RPMI7951 (cell line): ENCODE measurements around the gene NBEAL2. TPM values are rescaled to one million over a fixed set of nuclear protein-coding genes. Genes with fewer than 3 reads are reported as not detected.
A peak's percentile ranks its signal among the peaks of the same experiment; 100 is the strongest.

Source experiments
- DNase-seq: peaks from one replicate; pipeline ENCODE4 v3.0.0-alpha.2; 2012; ENCODE audit warnings: low read depth
- total RNA-seq: library from RNA; depleted of rRNA; stranded (reverse); fragments of >200 nt; shearing (Covaris generic); gene quantifications from 2 replicates; pipeline ENCODE4 v1.2.3, GENCODE V29; 2014

Gene NBEAL2
- total RNA-seq, 1 experiment from 2014 or later = 4.1 TPM

DNA sequence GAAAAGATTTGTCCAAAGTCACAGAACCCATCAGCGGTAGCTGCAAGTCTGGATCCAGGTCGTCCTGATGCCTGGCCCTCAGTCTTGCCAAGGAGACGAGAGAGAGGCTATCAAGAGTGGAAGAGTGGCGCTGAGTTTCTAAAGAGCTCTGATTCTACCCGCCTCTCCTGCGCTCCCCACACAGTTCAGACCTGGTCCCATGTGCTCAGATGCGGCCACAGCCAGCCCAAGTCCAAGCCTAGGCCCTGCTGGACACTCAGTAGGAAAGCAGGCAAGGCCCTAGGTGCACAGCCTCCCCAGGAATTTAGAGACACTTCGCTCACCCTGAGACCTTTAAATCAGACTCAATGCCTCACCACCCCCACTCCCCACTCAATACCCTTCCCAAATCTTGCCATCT, 35.3 kb upstream of the NBEAL2 start:
- no peak for DNase-seq

DNA sequence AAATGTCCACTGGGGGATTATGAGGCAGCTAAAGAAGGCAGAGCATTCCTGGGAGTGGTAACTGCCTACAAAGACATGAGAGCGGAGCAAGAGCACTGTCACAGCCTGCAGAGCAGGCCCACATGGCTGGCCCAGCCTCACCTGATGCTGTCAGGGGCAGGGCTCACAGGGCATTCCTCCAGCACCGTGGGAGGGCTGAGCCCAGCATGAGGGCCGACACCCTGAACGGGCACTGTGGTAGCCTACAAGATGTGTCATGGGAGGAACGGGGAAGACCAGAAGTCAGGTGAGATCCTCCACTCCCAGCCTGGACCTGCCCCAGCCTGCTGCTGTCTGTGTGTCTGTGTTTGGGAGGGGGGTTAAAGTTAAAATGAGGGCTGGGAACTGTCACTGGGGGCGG, 33.0 kb upstream of the NBEAL2 start:
- DNase-seq = no peak

DNA sequence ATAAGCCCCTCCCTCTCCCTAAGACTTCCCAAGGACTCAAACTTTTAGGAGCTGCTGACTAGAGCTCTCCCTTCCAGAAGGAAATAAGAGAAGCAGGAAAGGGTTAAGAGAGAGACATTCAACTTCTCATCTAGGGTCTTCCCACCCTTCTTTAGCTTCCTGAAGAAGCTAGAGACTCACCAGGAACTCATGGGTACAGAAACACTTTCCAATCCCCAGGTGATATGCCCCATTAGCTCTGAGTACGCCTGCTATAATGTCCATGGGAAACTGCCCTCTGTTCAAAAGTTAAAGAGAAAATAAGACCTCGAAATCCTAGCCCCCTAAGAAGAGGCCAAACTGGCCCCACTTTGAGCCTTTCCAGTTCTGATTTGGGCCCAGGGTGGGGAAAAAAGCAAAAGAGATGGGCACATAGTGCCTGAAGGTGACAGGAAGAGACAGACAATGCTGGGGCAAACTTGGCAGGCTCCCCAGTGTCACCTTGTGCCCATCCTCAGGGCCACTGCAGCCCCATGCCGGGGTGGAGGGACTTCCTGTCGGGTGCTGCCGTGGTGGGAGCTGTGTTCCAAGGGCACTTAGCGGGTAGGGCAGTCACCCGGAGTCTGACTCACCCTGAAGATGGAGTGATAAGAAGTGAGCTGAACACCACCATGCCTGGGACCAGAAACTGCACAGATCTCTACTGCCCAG, 32.5 kb upstream of the NBEAL2 start:
- peak; percentile 85 for DNase-seq

DNA sequence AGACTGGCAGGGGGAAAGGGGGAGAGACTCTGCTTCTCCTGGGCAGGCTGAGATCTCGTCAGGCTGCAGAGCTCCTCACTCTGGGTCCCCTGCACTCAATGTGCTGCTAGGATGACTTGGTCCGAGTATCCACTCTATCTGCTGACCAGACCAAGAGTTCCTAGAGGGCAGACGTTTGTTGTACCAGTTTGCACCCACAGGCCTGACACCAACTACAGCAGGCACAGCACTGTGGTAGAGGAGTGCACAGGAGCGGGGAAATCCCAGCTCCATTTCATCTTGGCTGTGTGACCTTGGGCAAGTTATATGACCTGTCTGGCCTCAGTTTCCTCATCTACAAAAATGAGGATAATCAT, 31.9 kb upstream of the NBEAL2 start:
- no peak for DNase-seq

DNA sequence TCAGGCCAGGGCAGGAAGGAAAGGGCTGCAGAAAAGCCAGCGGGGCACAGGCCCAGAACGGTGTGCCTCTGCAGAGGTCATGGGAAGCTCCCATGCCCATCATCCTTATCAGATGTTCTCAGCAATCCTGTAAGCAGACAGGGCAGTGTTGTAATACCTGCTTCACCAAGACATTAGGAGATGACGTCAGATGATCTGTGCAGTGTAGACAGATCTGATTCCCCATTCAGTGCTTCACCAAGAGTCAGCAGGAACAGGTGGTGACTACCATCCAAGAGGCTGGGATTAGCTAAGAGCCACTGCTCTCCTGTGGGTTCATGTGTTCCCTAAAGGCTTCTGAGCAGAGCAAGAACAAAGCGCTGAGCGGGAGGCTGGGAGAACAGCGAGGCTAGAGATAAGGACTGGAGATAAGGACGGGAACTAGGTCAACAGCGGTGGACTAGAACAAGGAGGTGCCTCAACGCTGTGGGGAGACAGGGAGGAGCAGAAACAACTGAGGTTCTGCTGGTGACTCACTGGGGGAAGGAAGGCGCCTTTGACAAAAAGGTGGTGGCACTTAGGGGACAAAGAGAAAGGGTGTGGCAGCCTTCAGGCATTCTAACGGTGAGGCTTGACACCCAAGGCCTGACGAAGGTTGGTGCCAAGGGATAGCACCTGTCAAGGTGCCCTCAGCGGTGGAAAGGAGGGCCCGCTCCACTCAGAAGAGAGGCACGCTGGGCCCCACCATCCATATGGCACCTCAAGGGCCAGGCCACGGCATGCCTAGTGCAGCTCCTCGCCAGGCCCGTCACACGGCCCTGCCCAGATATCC, 31.3 kb upstream of the NBEAL2 start:
- peak; percentile 70 for DNase-seq

DNA sequence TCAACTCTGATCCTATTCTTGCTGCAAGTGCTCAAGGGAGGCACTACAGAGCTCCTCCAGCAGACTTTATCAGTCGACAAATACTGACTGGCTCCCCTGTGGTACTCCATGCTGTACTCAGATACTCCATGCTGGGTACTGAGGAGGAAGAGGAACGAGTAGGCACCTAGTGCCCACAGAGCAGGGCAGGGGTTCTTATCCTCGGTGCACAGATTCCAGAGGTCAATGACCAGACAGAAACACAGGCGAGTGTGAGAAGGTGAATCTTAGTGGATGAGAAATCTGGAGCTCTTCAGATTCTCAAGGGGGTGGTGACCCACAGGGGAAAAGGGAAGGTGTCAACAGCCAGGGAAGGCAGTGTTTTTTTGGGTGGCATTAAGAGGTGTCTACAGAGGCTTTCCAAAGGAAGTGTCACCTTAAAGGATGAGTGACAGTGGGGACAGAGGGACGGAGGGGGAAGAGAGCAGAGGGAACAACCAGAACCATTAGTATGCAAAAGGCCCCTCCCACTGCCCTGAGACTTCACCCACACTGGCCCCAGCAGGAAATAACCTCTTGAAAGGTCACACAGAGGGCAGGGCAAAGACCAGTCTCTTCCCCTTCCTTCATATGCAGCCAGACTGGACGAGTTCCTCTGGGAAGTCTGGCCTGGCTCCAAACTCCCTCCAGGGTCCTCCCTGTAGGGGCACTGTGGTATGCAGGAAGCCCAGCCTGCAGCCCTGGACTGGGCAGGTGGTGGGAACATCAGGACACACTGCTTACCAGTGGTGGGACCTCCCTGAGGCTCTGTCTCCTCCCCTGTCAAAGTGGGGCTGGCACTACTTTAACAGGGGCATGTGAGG, 30.4 kb upstream of the NBEAL2 start:
- DNase-seq = peak; percentile 38

DNA sequence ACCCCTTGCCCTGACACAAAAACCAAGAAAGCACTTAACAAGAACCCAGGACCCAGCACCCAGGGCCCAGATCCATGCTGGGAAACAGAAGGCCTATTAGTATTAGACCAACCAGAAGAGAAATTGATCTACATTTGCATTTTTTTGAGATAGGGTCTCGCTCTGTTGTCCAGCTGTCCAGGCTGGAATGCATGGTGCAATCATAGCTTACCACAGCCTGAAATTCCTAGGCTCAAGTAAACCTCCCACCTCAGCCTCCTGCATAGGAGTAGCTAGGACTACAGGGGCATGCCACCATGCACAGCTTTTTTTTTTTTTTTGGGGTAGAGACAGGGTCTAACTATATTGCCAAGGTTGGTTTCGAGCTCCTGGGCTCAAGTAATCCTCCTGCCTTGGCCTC, 29.3 kb upstream of the NBEAL2 start:
- DNase-seq = no peak

DNA sequence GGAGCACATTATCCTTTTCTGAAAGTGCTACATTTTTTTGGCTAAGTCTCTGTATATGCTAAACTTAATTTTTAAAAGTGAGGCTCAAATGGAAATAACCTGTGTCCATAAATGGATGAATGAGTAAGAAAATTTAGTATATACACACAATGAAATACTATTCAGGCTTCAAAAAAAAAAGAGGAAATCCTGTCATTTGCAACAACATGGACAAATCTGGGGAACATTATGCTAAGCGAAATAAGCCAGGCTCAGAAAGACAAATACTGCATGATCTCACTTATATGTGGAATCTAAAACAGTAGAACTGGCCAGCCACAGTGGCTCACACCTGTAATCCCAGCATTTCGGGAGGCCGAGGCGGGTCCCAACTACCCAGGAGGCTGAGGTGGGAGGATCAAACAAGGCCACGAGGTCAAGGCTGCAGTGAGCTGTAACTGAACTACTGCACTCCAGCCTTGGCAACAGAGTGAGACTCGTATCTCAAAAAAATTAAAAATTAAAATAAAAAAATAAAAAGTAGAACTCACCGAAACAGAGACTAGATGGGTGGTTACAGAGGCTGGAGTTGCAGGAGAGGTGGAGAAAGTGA, 28.7 kb upstream of the NBEAL2 start:
- DNase-seq = no peak

DNA sequence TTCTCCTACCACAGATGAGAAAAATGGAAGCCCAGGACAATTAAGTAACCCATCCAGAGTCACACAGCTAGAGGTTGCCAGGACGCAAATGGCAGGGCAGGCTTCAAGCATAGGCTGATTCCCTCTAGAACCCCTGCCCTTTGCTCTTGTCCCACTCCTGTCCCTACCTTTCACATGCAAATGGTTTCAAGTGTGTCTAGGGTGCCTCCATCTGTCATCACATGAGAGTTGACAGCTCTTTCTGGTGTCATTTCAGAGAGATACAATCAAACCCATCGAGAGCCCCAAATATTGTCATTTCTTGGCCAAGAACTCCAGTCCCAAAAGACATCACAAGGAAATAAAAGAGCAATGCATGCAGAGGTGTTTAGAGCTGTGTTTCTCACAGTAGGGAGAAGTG, 26.7 kb upstream of the NBEAL2 start:
- no peak for DNase-seq

DNA sequence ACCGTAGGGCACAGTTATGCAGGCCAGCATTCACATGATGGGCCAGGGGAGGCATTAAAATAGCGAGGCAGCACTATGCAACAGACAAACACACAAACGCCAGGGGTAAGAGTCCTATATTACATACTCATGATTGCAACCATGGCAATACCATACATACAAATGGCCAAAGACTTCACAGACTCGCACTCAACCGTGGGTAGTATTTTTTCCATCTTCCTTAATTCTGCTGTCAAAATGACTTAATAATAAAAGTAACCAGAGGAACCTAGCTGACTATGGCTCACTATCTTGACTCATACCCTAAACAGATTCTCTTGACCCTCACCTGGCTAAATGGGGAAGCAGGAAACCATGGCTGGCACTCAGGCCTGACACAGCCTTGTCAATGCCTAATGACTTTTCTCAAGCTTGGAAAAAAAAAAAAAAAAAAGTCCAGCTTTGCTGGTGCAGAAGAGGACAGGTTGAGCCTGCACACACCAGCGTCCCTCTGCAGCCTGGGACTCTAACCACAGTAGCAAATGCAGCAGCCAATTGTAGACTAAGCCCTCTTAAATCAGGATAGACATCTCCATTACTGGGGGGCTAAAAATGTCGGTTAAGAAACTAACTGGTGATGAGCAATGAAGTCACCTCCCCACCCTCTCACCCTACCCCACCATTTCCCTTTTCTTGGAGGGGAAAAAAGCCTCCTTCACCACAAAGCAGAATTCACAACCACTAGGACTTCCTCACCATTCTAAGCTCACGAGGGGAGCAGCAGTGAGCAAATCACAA, 26.0 kb upstream of the NBEAL2 start:
- DNase-seq = no peak

DNA sequence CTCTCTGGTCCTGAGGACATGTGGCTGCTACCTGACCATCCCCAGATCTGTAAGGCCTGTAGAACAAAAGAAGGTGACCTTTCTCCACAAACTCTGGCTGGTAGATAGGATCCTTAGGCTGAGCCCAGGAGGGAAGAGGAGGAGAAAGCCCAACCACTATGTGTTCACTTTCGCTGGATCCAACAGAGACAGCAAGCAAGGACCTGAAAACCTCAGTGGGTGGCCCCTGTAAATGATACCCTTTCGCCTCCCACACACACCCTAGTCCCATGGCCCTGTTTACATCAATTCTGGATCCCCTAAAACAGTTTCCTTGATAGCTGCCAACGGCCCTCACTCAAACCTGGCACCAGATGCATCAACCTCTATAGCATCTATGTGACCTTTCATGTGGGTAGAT, 25.3 kb upstream of the NBEAL2 start:
- no peak for DNase-seq

DNA sequence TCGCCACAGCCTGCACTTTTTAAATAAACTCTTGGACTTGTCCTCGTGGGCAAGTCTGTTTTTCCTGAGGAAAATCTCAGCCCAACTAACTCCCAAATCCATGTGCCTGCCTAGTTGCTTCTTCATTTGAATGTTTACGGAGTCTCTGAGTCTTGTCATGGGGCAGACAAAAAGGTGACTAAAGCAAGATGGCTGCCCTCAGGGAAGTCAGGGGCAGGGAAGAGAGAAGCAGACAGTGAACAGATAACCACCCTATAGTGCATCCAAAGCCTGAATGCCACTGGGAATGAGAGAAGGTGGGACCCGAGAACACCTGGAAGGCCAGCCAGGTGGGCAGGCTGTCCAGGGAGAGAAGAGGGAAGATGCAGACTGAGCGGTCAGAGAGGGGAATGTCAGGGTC, 24.3 kb upstream of the NBEAL2 start:
- no peak for DNase-seq

DNA sequence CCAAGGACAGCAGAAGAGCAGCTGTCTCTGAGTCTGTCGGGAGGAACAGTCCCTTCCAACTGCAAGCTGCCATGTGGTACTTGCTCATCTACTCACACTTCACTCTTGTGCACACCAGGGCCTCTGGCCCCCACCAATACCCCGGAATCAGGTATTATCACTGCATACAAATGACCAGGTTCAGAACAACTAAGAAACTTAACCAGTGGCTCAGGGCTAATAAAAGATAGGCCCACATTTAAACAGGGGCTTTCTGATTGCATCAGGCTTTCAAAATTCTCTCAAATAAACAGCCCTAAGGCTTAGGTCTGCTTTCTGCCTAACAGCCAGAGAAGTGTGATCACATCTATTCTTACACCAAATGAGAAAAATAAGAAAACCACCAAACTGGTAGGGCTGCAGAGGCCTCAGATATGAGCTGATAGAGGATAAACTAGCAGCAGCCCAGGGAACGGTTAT, 23.6 kb upstream of the NBEAL2 start:
- DNase-seq = no peak

DNA sequence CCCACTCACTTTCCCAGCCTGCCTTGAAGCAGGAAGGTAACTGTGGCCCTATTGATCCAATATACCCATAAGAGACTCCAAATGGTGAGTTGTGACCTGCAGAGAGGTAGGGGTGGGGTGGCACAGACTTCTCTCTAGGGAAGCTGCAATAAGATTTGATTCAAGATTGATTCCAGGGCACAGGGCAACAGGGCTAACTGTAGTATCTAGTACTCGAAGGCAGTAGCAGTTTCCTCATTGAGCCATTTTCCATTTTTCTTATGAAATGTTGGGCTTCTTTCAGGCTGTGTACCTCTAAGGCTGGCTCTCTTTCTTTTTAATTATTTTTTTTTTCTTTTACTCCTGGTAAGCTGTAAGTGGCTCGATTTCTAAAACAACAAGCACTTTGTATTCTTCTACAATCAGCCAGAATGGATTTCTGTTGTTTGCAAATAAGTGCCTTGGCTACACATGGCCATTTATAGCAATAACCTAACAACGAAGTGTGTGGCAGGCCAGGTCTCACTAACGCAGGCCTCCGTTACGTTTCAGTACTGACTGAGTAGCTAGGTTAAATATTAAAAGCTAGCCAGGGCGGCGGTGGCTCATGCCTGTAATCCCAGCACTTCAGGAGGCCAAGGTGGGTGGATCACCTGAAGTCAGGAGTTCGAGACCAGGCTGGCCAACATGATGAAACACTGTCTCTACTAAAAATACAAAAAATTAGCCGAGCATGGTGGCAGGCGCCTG, 22.2 kb upstream of the NBEAL2 start:
- DNase-seq = no peak

DNA sequence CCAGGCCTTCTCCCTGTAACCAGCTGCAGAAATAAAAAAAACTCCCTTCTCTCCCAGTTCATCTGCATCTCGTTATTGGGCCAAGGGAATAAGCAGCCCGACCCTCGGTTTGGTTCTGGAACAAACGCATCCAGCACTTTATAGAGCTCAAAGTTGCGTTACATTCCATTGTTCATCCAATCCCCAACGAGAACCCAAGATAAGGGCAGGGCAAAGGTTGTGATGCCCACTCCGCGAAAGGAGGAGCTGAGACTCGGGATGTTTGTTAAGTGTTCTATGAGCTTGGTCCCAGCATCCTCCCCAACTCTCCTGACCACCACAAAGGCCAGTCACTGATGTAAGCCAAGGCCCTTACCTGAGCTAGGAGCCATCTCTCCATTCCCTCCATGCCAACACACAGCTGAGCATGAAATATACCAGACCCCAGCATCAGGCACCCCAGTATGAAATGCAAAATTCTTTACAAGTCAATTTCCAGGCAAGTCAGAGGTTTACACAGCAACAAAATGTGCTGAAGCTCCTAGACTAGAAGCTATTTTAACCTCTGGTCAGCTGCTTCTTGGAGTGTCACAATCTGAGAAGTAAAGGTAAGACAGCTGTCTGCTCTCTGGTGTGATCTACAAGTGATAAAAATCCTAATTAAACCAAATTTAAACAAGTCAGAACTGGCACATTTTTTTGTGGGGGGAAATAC, 20.9 kb upstream of the NBEAL2 start:
- no peak for DNase-seq

DNA sequence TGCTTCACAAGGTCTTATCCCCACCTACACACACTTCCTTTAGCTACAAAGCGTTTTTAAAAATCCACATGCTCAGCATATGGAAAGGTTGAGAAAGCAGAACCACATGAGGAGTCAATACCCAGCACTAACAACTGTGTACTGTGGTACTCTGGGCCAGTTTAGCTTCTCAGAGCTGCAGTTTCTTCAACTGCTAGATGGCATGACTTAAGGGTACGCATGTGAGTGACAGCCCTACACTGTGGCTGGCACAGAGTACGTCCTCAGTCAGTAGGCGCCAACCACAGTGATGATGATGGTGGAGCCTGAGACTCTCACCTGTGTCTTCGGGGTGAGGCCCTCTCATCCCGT, 20.3 kb upstream of the NBEAL2 start:
- DNase-seq = no peak

DNA sequence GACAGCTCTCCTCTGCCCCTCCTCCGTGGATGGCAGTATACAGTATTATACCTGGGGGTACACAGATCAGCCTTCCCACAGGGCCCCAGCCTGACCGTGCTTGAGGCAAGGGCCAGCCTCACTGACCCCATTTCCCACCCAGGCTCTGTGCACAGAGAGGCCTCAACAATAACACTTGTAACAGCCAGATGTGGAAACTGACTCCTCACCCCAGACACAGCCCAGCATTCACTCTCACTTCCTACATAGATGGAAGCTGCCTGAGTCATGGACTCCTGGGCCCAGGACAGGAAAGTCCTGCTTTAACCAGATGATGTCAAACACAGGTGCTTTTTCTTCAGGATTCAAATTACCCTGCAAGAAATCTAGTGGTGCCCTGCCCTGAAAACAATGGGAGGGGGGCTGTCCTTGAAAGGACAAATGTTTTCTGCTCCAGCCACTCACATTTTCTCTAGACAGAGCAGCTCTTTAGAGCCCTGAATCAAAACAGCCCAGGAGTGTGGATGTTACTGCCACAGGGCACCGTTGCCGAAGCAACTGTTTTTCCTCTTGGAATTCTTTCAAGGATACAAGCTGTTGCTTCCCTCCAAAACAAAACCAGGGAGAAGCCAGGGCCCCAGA, 19.3 kb upstream of the NBEAL2 start:
- DNase-seq = peak; percentile 13

DNA sequence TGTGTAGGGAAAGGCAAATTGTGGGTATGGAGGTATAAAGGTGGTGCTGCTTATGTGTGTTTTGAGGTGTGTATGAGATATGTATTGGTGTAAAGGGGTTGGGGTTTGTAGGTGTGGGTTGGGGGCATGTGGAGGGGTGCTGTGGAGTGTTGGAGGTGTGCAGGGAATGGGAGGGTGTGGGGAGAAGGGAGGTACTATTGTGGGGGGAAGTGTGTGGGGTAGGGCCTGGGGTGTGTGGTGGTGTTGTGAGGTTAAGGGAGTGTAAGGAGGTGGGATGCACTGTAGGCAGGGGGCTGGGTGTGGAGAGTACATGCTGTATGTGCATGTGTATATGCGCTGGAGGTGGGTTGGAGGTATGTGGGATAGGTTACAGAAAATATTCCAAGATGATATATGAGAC, 18.6 kb upstream of the NBEAL2 start:
- DNase-seq = no peak

DNA sequence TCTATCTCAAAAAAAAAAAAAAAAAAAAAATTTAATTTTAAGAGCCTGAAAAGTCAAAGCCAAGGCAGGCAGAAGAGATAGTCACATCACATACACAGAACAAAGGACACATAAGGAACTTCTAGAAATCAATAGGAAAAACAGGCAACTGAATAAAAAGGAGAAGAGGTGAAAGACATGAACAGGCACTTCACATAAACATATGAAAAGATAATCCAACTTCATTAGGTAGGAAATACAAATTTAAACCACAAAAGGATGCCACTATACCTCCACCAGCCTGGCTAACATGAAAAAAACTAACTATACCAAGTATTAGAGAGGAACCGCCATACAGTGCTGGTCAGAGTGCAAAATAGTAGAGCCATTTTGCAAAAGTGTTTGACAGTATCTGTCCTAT, 17.0 kb upstream of the NBEAL2 start:
- DNase-seq = no peak

DNA sequence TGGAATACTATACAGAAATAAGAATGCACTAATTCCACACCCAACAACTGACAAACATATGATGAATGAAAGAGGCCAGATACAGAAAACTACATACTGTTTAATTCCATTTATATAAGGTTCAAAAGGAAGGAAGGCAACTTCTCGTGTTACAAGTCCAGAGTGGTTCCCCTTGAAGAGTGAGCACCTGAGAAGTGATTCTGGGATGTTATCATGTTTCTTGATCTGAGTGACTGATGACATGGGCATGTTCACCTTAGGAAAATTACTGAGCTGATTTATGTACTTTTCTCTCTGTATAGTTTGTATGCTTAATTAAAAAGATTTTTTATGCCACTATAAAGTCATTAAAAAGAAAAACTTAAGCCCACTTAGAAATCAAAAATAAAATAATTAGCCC, 16.5 kb upstream of the NBEAL2 start:
- no peak for DNase-seq
